OCI-LY7 (cell line): ENCODE data around the gene PCDHB13.

Source experiments
- CTCF ChIP-seq: fragments of 200-600 bp; sonication (generic); conservative IDR thresholded peaks from 2 replicates; pipeline ENCODE4 v1.5.1; 2014; ENCODE audit warnings: mild to moderate bottlenecking, antibody characterized with exemption, low read length, moderate library complexity, mixed read lengths
- EZH2phosphoT487 ChIP-seq: fragments of 200-600 bp; sonication (generic); IDR thresholded peaks from 2 replicates; pipeline ENCODE4 v1.6.1; 2018; ENCODE audit warnings: low read depth, borderline replicate concordance, mild to moderate bottlenecking, mixed run types, antibody characterized with exemption, low read length, moderate library complexity, mixed read lengths

- no peak for TF ChIP-seq CTCF
- no peak for TF ChIP-seq EZH2phosphoT487
Measured at GRCh38 chr5:141260458-141261237, 46.9 kb downstream of the PCDHB13 start.
